ENCODE data around the gene DLGAP4.

The DLGAP4 gene

GRCh38 chr20:36305602-36306551 lies at the start of gene DLGAP4:
DLGAP4 (plus strand) TSS chr20:36306339; CDS start chr20:36431718, 125,379 bp downstream.
- DNase-seq = no peak

- no peak for DNase-seq
These were observed 46.7 kb upstream of the DLGAP4 start for GRCh38 chr20:36259177-36260061.

GRCh38 chr20:36260316-36260715 lies 45.8 kb upstream of the DLGAP4 start:
- DNase-seq = no peak

- no peak for DNase-seq
These were observed 44.6 kb upstream of the DLGAP4 start for GRCh38 chr20:36261389-36262105.

GRCh38 chr20:36262440-36262839 lies 43.7 kb upstream of the DLGAP4 start:
- DNase-seq = no peak

- DNase-seq = no peak
These were observed 41.5 kb upstream of the DLGAP4 start for GRCh38 chr20:36264426-36265246.

GRCh38 chr20:36266189-36266588 lies 40.0 kb upstream of the DLGAP4 start:
- DNase-seq = no peak

- DNase-seq = no peak
These were observed 38.3 kb upstream of the DLGAP4 start for GRCh38 chr20:36267605-36268381.

GRCh38 chr20:36268440-36269342 lies 37.4 kb upstream of the DLGAP4 start:
- DNase-seq = no peak

GRCh38 chr20:36269507-36269906 lies 36.6 kb upstream of the DLGAP4 start:
- DNase-seq = no peak

GRCh38 chr20:36270744-36271638 lies 35.1 kb upstream of the DLGAP4 start:
- no peak for DNase-seq

GRCh38 chr20:36271639-36272546 lies 34.2 kb upstream of the DLGAP4 start:
- DNase-seq = no peak

GRCh38 chr20:36272547-36273220 lies 33.5 kb upstream of the DLGAP4 start:
- DNase-seq = no peak

GRCh38 chr20:36273414-36274180 lies 32.5 kb upstream of the DLGAP4 start:
- no peak for DNase-seq

- no peak for DNase-seq
These were observed 31.8 kb upstream of the DLGAP4 start for GRCh38 chr20:36274181-36274841.

GRCh38 chr20:36275011-36275410 lies 31.1 kb upstream of the DLGAP4 start:
- DNase-seq = no peak

Data from NCI-H1092 (cell line).